SKM-1 treated with dmso at 0.1 percent for 144 hours (cell line): ENCODE data around the gene VTA1.
A peak's percentile ranks its signal among the peaks of the same experiment; 100 is the strongest.
"Not testable (repeated sequence)": the region's sequence is repeated elsewhere in the genome, so short reads cannot be mapped to it uniquely, and the experiment has no call there.

Experiments
- DNase-seq: peaks from one replicate; lab custom pipeline; 2025; ENCODE audit not compliant: unreplicated experiment; lab: John Stamatoyannopoulos, UW

Gene VTA1

GRCh38 chr6:142225115-142225514 is 78.1 kb downstream of the VTA1 start:
- DNase-seq = no peak

- no peak for DNase-seq
Measured at GRCh38 chr6:142225552-142225951, 78.5 kb downstream of the VTA1 start.

- DNase-seq = no peak
Measured at GRCh38 chr6:142226731-142227130, 79.7 kb downstream of the VTA1 start.

GRCh38 chr6:142229518-142230270 is 82.6 kb downstream of the VTA1 start:
- DNase-seq = not testable (repeated sequence)

- DNase-seq = not testable (repeated sequence)
Measured at GRCh38 chr6:142232206-142233044, 85.4 kb downstream of the VTA1 start.

GRCh38 chr6:142233945-142234682 is 87.1 kb downstream of the VTA1 start:
- DNase-seq = no peak

GRCh38 chr6:142235272-142235671 is 88.2 kb downstream of the VTA1 start:
- DNase-seq = no peak

- DNase-seq = no peak
Measured at GRCh38 chr6:142235791-142236190, 88.7 kb downstream of the VTA1 start.

GRCh38 chr6:142236691-142237090 is 89.6 kb downstream of the VTA1 start:
- no peak for DNase-seq

- DNase-seq = no peak
Measured at GRCh38 chr6:142238881-142239280, 91.8 kb downstream of the VTA1 start.

- no peak for DNase-seq
Measured at GRCh38 chr6:142240179-142240578, 93.1 kb downstream of the VTA1 start.

GRCh38 chr6:142241061-142241460 is 94.0 kb downstream of the VTA1 start:
- peak; percentile 40 for DNase-seq

- no peak for DNase-seq
Measured at GRCh38 chr6:142242269-142242668, 95.2 kb downstream of the VTA1 start.

- DNase-seq = no peak
Measured at GRCh38 chr6:142246960-142247359, 99.9 kb downstream of the VTA1 start.

GRCh38 chr6:142249266-142249665 is 102.2 kb downstream of the VTA1 start:
- DNase-seq = no peak

- DNase-seq = no peak
Measured at GRCh38 chr6:142251930-142252445, 104.9 kb downstream of the VTA1 start.

GRCh38 chr6:142254513-142254912 is 107.5 kb downstream of the VTA1 start:
- DNase-seq = no peak

GRCh38 chr6:142255785-142256184 is 108.7 kb downstream of the VTA1 start:
- no peak for DNase-seq

- no peak for DNase-seq
Measured at GRCh38 chr6:142258305-142258704, 111.2 kb downstream of the VTA1 start.

- DNase-seq = no peak
Measured at GRCh38 chr6:142258757-142259156, 111.7 kb downstream of the VTA1 start.

GRCh38 chr6:142260748-142261147 is 113.7 kb downstream of the VTA1 start:
- DNase-seq = no peak
